ENCODE measurements around the gene CCDC85C. TPM values are rescaled to one million over a fixed set of nuclear protein-coding genes. Genes with fewer than 3 reads are reported as not detected.

Gene CCDC85C
- total and polyA plus RNA-seq, 10 of the 15 experiments (the other 5 are each of a cell fraction or from before 2014, with no cell fraction given): 0.03 to 3.6 (median 1.1) TPM

- ChIA-PET RAD21 (ENCODE audit: unreplicated experiment) (no interaction called here), SMC1A (ENCODE audit: uncharacterized antibody, unreplicated experiment) (no interaction called here), POLR2A (no interaction called here), CTCF (no interaction called here)
- no peaks in the 10 kb centered on the region for H3K36me3 ChIP-seq (ENCODE audit: control insufficient read depth in 2 of 2, insufficient read depth in 2 of 2, low read length in 1 of 2)
- no peaks in the 10 kb centered on the region for H4K20me1 ChIP-seq (ENCODE audit: control insufficient read depth, insufficient read depth)
- no TSS peak for BruUV-seq (replicated peaks)
- DNase-seq (ENCODE audit: low read depth, low spot score) (no peak), FAIRE-seq (no peak), ATAC-seq (no peak)
- no peaks in the 10 kb centered on the region for H3K79me2 ChIP-seq (ENCODE audit: control insufficient read depth, insufficient read depth, low read length)
- no peak overlapping the region for H3K27ac ChIP-seq (ENCODE audit: control insufficient read depth, insufficient read depth)
- no peaks in the 10 kb centered on the region for H3K27me3 ChIP-seq (replicated peaks in 1 of 2; ENCODE audit: control insufficient read depth in 2 of 2, insufficient read depth in 2 of 2, low read length in 1 of 2)
- 56% methylated on average over 14 of the region's 14 CpGs for WGBS (ENCODE audit: insufficient coverage, insufficient replicate concordance, low lambda C conversion rate, missing lambda C conversion rate)
- intact Hi-C loops (cut with micrococcal nuclease; ENCODE audit: unreplicated experiment) (no loop called here), in situ Hi-C loops (cut with MboI) (no loop called here)
- H2AFZ ChIP-seq (ENCODE audit: control insufficient read depth, low read depth, low read length): no peak overlapping the region
- no peaks in the 10 kb centered on the region for H3K9me3 ChIP-seq (replicated peaks; ENCODE audit: control insufficient read depth, insufficient read depth, low read length)
- H3K9ac ChIP-seq (ENCODE audit: control insufficient read depth, insufficient read depth, low read length): no peak overlapping the region
- H3K4me3 ChIP-seq: no peak overlapping the region
- peaks cover 16% of the 10 kb centered on the region for H3K4me1 ChIP-seq (ENCODE audit: control insufficient read depth, insufficient read depth, low read length)
- TF ChIP-seq ZBED1 (IDR thresholded peaks at IDR 0.05; ENCODE audit: borderline replicate concordance): no peak
- TF ChIP-seq IRF3 (IDR thresholded peaks at IDR 0.05): no peak
- no peak for TF ChIP-seq MTA2 (IDR thresholded peaks at IDR 0.05; ENCODE audit: low read depth)
- TF ChIP-seq RAD21 (IDR thresholded peaks at IDR 0.05; ENCODE audit: insufficient read depth, low read depth, low read length): no peak
- no peak overlapping the region for H3K4me2 ChIP-seq (ENCODE audit: control insufficient read depth, insufficient read depth)
Measured at GRCh38 chr14:99564926-99565259, 39.1 kb downstream of the CCDC85C start.

- intact Hi-C loops (cut with micrococcal nuclease; ENCODE audit: unreplicated experiment): no loop called here
- no peaks in the 10 kb centered on the region for H3K79me2 ChIP-seq (ENCODE audit: control insufficient read depth, insufficient read depth, low read length)
- POLR2A ChIA-PET: no interaction called here
Measured at GRCh38 chr14:99564256-99564925, 39.6 kb downstream of the CCDC85C start.

More at GRCh38 chr14:99564256-99564925, 39.6 kb downstream of the CCDC85C start:
- H3K4me3 ChIP-seq: no peak overlapping the region
- ChIA-PET RAD21 (ENCODE audit: unreplicated experiment) (no interaction called here), CTCF (no interaction called here), SMC1A (ENCODE audit: uncharacterized antibody, unreplicated experiment) (no interaction called here)
- no peaks in the 10 kb centered on the region for H4K20me1 ChIP-seq (ENCODE audit: control insufficient read depth, insufficient read depth)
- FAIRE-seq (no peak), ATAC-seq (no peak), DNase-seq (ENCODE audit: low read depth, low spot score) (no peak)
- 20% methylated on average over 11 of the region's 11 CpGs for WGBS (ENCODE audit: insufficient coverage, insufficient replicate concordance, low lambda C conversion rate, missing lambda C conversion rate)
- no peak overlapping the region for H3K4me2 ChIP-seq (ENCODE audit: control insufficient read depth, insufficient read depth)
- H2AFZ ChIP-seq (ENCODE audit: control insufficient read depth, low read depth, low read length): no peak overlapping the region
- H3K9ac ChIP-seq (ENCODE audit: control insufficient read depth, insufficient read depth, low read length): no peak overlapping the region
- H3K4me1 ChIP-seq (ENCODE audit: control insufficient read depth, insufficient read depth, low read length): peaks cover 11% of the 10 kb centered on the region
- TF ChIP-seq ZNF217 (IDR thresholded peaks at IDR 0.05) (no peak), PAX5 (IDR thresholded peaks at IDR 0.05; ENCODE audit: borderline replicate concordance, low read depth, low read length) (no peak), MTA3 (IDR thresholded peaks at IDR 0.05; ENCODE audit: borderline replicate concordance, low read length) (no peak), NR2C1 (IDR thresholded peaks at IDR 0.05) (no peak), NR2F1 (conservative IDR thresholded peaks at IDR 0.05) (no peak), ZZZ3 (IDR thresholded peaks at IDR 0.05; ENCODE audit: control insufficient read depth, insufficient read length, low read depth) (no peak), RFX5 (IDR thresholded peaks at IDR 0.05; ENCODE audit: low read depth, low read length) (no peak)
- TF ChIP-seq, protein P1, sequence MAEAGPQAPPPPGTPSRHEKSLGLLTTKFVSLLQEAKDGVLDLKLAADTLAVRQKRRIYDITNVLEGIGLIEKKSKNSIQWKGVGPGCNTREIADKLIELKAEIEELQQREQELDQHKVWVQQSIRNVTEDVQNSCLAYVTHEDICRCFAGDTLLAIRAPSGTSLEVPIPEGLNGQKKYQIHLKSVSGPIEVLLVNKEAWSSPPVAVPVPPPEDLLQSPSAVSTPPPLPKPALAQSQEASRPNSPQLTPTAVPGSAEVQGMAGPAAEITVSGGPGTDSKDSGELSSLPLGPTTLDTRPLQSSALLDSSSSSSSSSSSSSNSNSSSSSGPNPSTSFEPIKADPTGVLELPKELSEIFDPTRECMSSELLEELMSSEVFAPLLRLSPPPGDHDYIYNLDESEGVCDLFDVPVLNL (IDR thresholded peaks at IDR 0.05; ENCODE audit: low read depth, low read length): no peak
- no peak overlapping the region for H3K27ac ChIP-seq (ENCODE audit: control insufficient read depth, insufficient read depth)
- no TSS peak for BruUV-seq (replicated peaks)
- H3K9me3 ChIP-seq (replicated peaks; ENCODE audit: control insufficient read depth, insufficient read depth, low read length): no peaks in the 10 kb centered on the region
- in situ Hi-C loops (cut with MboI): no loop called here
- no peaks in the 10 kb centered on the region for H3K36me3 ChIP-seq (ENCODE audit: control insufficient read depth in 2 of 2, insufficient read depth in 2 of 2, low read length in 1 of 2)
- H3K27me3 ChIP-seq (replicated peaks in 1 of 2; ENCODE audit: control insufficient read depth in 2 of 2, insufficient read depth in 2 of 2, low read length in 1 of 2): no peaks in the 10 kb centered on the region

All from GM12878 (cell line).